IMR-90 (cell line): Measurements from ENCODE around the gene TSC1. TPM values are rescaled to one million over a fixed set of nuclear protein-coding genes. Genes with fewer than 3 reads are reported as not detected.

Source experiments
- ATAC-seq: fragments of 200-7000 bp; cut with Tn5 transposase; 2 replicates; pipeline ENCODE4 v1.9.1; 2020; ENCODE audit warnings: low read depth, mild to moderate bottlenecking, moderate library complexity
- BruUV-seq: library from RNA; stranded (reverse); fragments of 400-500 nt; replicated peaks from 2 replicates; lab custom pipeline; 2021; lab: Mats Ljungman, UMichigan
- CTCF ChIA-PET: fragments of 300-600 bp; formaldehyde crosslinking; extraction: SDS; loops from one replicate; lab custom pipeline; 2021; ENCODE audit warnings: antibody characterized with exemption; lab: Yijun Ruan, JAX
- POLR2A ChIA-PET: fragments of 300-600 bp; sonication (Branson Sonifier 250); formaldehyde crosslinking; loops from one replicate; lab custom pipeline; 2022; ENCODE audit warnings: antibody characterized with exemption; ENCODE audit not compliant: unreplicated experiment; lab: Charles Lee
- DNase-seq: peaks from one replicate; pipeline ENCODE4 v3.0.0; 2013
- H2AFZ ChIP-seq: replicated peaks from 2 replicates; pipeline ENCODE3; 2013; ENCODE audit warnings: low read length, mild to moderate bottlenecking; ENCODE audit not compliant: poor library complexity
- H2AK5ac ChIP-seq: 2 replicates; pipeline ENCODE4 v1.6.1; 2013; ENCODE audit warnings: low read depth, low read length, inconsistent platforms
- H2AK9ac ChIP-seq: replicated peaks from 2 replicates; pipeline ENCODE3; 2013; ENCODE audit warnings: mild to moderate bottlenecking, low read depth, low read length, moderate library complexity; ENCODE audit not compliant: poor library complexity
- H2BK120ac ChIP-seq: 2 replicates; pipeline ENCODE4 v1.6.1; 2013; ENCODE audit warnings: low read depth, low read length, inconsistent platforms
- H2BK15ac ChIP-seq: 3 replicates; pipeline ENCODE4 v1.6.1; 2013; ENCODE audit warnings: low read depth, low read length, inconsistent platforms
- H2BK20ac ChIP-seq: 2 replicates; pipeline ENCODE4 v1.6.1; 2013; ENCODE audit warnings: low read depth, mild to moderate bottlenecking, inconsistent platforms, low read length, moderate library complexity
- H2BK5ac ChIP-seq: 2 replicates; pipeline ENCODE4 v1.6.1; 2013; ENCODE audit warnings: mild to moderate bottlenecking, low read depth, low read length, inconsistent platforms; ENCODE audit not compliant: poor library complexity, severe bottlenecking
- H3K14ac ChIP-seq: replicated peaks from 2 replicates; pipeline ENCODE4 v1.6.1; 2013; ENCODE audit warnings: low read depth, low read length, inconsistent platforms
- H3K18ac ChIP-seq: 2 replicates; pipeline ENCODE4 v1.6.1; 2013; ENCODE audit warnings: low read depth, low read length, control low read depth
- H3K23ac ChIP-seq: 2 replicates; pipeline ENCODE4 v1.6.1; 2013; ENCODE audit warnings: low read depth, low read length, inconsistent platforms
- H3K27ac ChIP-seq: 2 replicates; pipeline ENCODE4 v1.5.1; 2013; ENCODE audit warnings: mild to moderate bottlenecking, control low read depth, low read length; ENCODE audit not compliant: insufficient read depth
- H3K27me3 ChIP-seq: 2 replicates; pipeline ENCODE4 v1.6.1; 2013; ENCODE audit warnings: low read length; ENCODE audit not compliant: control insufficient read depth, insufficient read depth
- H3K36me3 ChIP-seq: 2 replicates; pipeline ENCODE4 v1.6.1; 2013; ENCODE audit warnings: low read length, mixed read lengths; ENCODE audit not compliant: control insufficient read depth, insufficient read depth
- H3K4ac ChIP-seq: 2 replicates; pipeline ENCODE4 v1.6.1; 2013; ENCODE audit warnings: low read depth, low read length, inconsistent platforms
- H3K4me1 ChIP-seq: 2 replicates; pipeline ENCODE4 v1.6.1; 2013; ENCODE audit warnings: low read length, mixed read lengths; ENCODE audit not compliant: control insufficient read depth, insufficient read depth
- H3K4me2 ChIP-seq: 2 replicates; pipeline ENCODE4 v1.6.1; 2013; ENCODE audit warnings: low read depth, mild to moderate bottlenecking, control low read depth, low read length, moderate library complexity
- H3K4me3 ChIP-seq: 2 replicates; pipeline ENCODE4 v1.5.1; 2013; ENCODE audit warnings: low read depth, mild to moderate bottlenecking, control low read depth, low read length, moderate library complexity; ENCODE audit not compliant: insufficient read depth
- H3K56ac ChIP-seq: 2 replicates; pipeline ENCODE4 v1.6.1; 2013; ENCODE audit warnings: low read length, inconsistent platforms; ENCODE audit not compliant: insufficient read depth; ENCODE audit errors: extremely low read depth
- H3K79me1 ChIP-seq, 2 experiments: 2 replicates each; pipeline ENCODE4 v1.6.1; 2013; ENCODE audit warnings: low read length in 2 of 2, inconsistent platforms in 1 of 2, low read depth in 1 of 2
- H3K9ac ChIP-seq: 2 replicates; pipeline ENCODE4 v1.6.1; 2013; ENCODE audit warnings: low read depth, low read length, control low read depth
- H3K9me1 ChIP-seq: 2 replicates; pipeline ENCODE4 v1.6.1; 2013; ENCODE audit warnings: low read length, inconsistent platforms; ENCODE audit not compliant: insufficient read depth
- H3K9me3 ChIP-seq: 2 replicates; pipeline ENCODE4 v1.6.1; 2013; ENCODE audit warnings: low read length; ENCODE audit not compliant: control insufficient read depth, insufficient read depth
- H4K20me1 ChIP-seq: 2 replicates; pipeline ENCODE4 v1.6.1; 2013; ENCODE audit warnings: low read length, inconsistent platforms; ENCODE audit not compliant: insufficient read depth
- H4K5ac ChIP-seq: 2 replicates; pipeline ENCODE4 v1.6.1; 2013; ENCODE audit warnings: mild to moderate bottlenecking, low read depth, low read length, control low read depth
- H4K8ac ChIP-seq, 2 experiments: 2 replicates each; pipeline ENCODE4 v1.6.1; 2013; ENCODE audit warnings: low read depth in 2 of 2, low read length in 2 of 2, control low read depth in 1 of 2, inconsistent platforms in 1 of 2
- H4K91ac ChIP-seq: 2 replicates; pipeline ENCODE4 v1.6.1; 2013; ENCODE audit warnings: low read depth, low read length, inconsistent platforms; ENCODE audit not compliant: insufficient read depth
- BHLHE40 ChIP-seq: fragments of 150-350 bp; IDR thresholded peaks from 2 replicates; pipeline ENCODE4 v1.6.1; 2016; ENCODE audit warnings: mild to moderate bottlenecking, low read depth, low read length
- CEBPB ChIP-seq: IDR thresholded peaks from 2 replicates; pipeline ENCODE4 v1.6.1; 2012; ENCODE audit warnings: low read depth, low read length, improper control_type of control experiment
- CHD1 ChIP-seq: IDR thresholded peaks from 2 replicates; pipeline ENCODE4 v1.6.1; 2012; ENCODE audit warnings: low read depth, low read length, improper control_type of control experiment
- CTCF ChIP-seq: conservative IDR thresholded peaks from 2 replicates; pipeline ENCODE4 v1.5.1; 2012; ENCODE audit warnings: mild to moderate bottlenecking, low read depth, low read length, improper control_type of control experiment
- FOS ChIP-seq: fragments of 150-350 bp; IDR thresholded peaks from 2 replicates; pipeline ENCODE4 v1.6.1; 2016; ENCODE audit warnings: low read depth, low read length
- MAFK ChIP-seq: IDR thresholded peaks from 2 replicates; pipeline ENCODE4 v1.6.1; 2012; ENCODE audit warnings: low read depth, low read length, improper control_type of control experiment
- MAZ ChIP-seq: IDR thresholded peaks from 2 replicates; pipeline ENCODE4 v1.6.1; 2012; ENCODE audit warnings: low read depth, mild to moderate bottlenecking, low read length, improper control_type of control experiment, moderate library complexity, borderline replicate concordance
- MXI1 ChIP-seq: IDR thresholded peaks from 2 replicates; pipeline ENCODE4 v1.6.1; 2012; ENCODE audit warnings: low read depth, mild to moderate bottlenecking, low read length, moderate library complexity, borderline replicate concordance
- NFE2L2 ChIP-seq: fragments of 150-350 bp; IDR thresholded peaks from 2 replicates; pipeline ENCODE4 v1.6.1; 2016; ENCODE audit warnings: low read depth, mild to moderate bottlenecking, low read length
- POLR2A ChIP-seq: IDR thresholded peaks from 2 replicates; pipeline ENCODE4 v1.6.1; 2012; ENCODE audit warnings: mild to moderate bottlenecking, low read depth, low read length
- RAD21 ChIP-seq: IDR thresholded peaks from 2 replicates; pipeline ENCODE4 v1.6.1; 2012; ENCODE audit warnings: low read length, improper control_type of control experiment
- RFX5 ChIP-seq: IDR thresholded peaks from 2 replicates; pipeline ENCODE4 v1.8.0; 2012; ENCODE audit warnings: low read depth, mild to moderate bottlenecking, low read length, moderate library complexity
- SMC3 ChIP-seq: fragments of 150-350 bp; IDR thresholded peaks from 2 replicates; pipeline ENCODE4 v1.6.1; 2016; ENCODE audit warnings: low read depth, mild to moderate bottlenecking, antibody characterized with exemption, low read length, moderate library complexity
- USF2 ChIP-seq: fragments of 150-350 bp; IDR thresholded peaks from 2 replicates; pipeline ENCODE4 v1.6.1; 2017; ENCODE audit warnings: mild to moderate bottlenecking, antibody characterized with exemption, low read length, low read depth
- WGBS, 2 experiments: methylation state at CpG; one replicate each; pipeline versions ENCODE4 v1.1.5 to v1.1.7; 2013; ENCODE audit warnings: missing lambda C conversion rate in 2 of 2; ENCODE audit not compliant: insufficient read length in 1 of 2; ENCODE audit errors: extremely low coverage in 2 of 2; 5-methylcytosine and 5-hydroxymethylcytosine counted together
- dilution Hi-C: fragments of 300-500 bp; cut with HindIII; formaldehyde crosslinking; loops from one replicate; pipeline ENCODE4 v1.14.3; 2018; ENCODE audit warnings: low sequenced_read_pairs; ENCODE audit not compliant: unreplicated experiment
- in situ Hi-C: fragments of 300-500 bp; cut with MboI; formaldehyde crosslinking; loops from 3 replicates; pipeline ENCODE4 v1.14.3; 2019; ENCODE audit warnings: low sequenced_read_pairs, inconsistent platforms, mixed read lengths
- intact Hi-C: fragments of 100-400 bp; cut with micrococcal nuclease; formaldehyde crosslinking; loops from 2 replicates; pipeline ENCODE4 v1.10.0; 2022
- polyA plus RNA-seq, 3 experiments: library from polyadenylated mRNA; depleted of rRNA; stranded (reverse); fragments of >200 nt; gene quantifications; 2 replicates each; pipeline ENCODE4 v1.2.3, GENCODE V29; 2012; ENCODE audit warnings: low replicate concordance in 1 of 3
- total RNA-seq: library from RNA; depleted of rRNA; stranded (reverse); fragments of >200 nt; gene quantifications from 2 replicates; pipeline ENCODE4 v1.2.3, GENCODE V29; 2012
- TF ChIP-seq, protein P1 (sequence below): fragments of 150-350 bp; IDR thresholded peaks from 2 replicates; pipeline ENCODE4 v1.6.1; 2016; ENCODE audit warnings: low read depth, mild to moderate bottlenecking, low read length, moderate library complexity, borderline replicate concordance

The TSC1 gene
- total and polyA plus RNA-seq, 2 of the 4 experiments (the other 2 are of a cell fraction): 25.7 to 56.3 TPM

DNA sequence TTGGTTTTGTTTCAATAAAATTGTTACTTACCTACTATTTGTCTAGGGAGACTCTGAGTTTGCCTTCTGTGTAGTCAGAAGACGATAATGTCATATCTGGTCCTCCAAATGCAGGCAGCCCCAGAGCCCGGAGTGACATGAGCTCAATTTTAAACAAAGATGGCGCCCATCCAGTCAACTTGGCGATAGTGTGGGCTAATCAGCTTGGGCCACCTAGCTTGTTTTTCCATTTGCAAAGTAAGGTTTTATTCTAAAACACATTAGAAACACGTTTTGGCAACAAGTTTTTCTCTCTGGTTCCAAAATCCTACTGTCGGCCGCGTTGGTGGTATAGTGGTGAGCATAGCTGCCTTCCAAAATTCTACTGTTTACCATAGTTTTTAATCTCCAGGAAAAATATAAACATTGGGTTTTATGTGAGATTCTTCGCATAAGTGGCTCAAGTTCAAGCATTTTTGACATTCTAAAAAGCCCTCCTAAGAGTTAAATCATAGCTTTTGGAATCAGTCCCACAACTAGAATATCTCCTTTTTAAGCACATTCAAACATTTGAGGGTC, 13.2 kb downstream of the TSC1 start:
- Histone ChIP-seq H3K14ac (no peak overlapping the region), H3K23ac (peak overlapping the region; percentile 12; the same call in 1 of the 2 replicates), H4K20me1 (peaks cover 14% of the 10 kb centered on the region; the same call in 1 of the 2 replicates), H2AFZ (no peak overlapping the region), H3K4me1 (peaks cover 11% of the 10 kb centered on the region), H3K18ac (peak overlapping the region; percentile 24), H2BK120ac (peak overlapping the region; percentile 72), H4K8ac (peak overlapping the region in 1 of 2 experiments; percentile 51; a peak in 1 of 4 replicates), H3K9me1 (peaks cover 18% of the 10 kb centered on the region), H2AK5ac (peak overlapping the region; percentile 66; the same call in 1 of the 2 replicates), H3K56ac (no peak overlapping the region), H4K91ac (peak overlapping the region; percentile 68), H2AK9ac (no peak overlapping the region), H2BK15ac (no peak overlapping the region; the same call in 2 of the 3 replicates), H2BK5ac (peak overlapping the region; percentile 18), H3K4me3 (no peak overlapping the region), H4K5ac (peak overlapping the region; percentile 60; the same call in 1 of the 2 replicates), H3K36me3 (peaks cover 15% of the 10 kb centered on the region), H3K27me3 (no peaks in the 10 kb centered on the region), H3K9me3 (no peaks in the 10 kb centered on the region), H3K79me1 (peaks cover 36 to 61% of the 10 kb centered on the region in 2 experiments), H3K9ac (peak overlapping the region; percentile 35; the same call in 1 of the 2 replicates), H3K4me2 (peak overlapping the region; percentile 78), H2BK20ac (peak overlapping the region; percentile 82), H3K4ac (peak overlapping the region; percentile 67; the same call in 1 of the 2 replicates), H3K27ac (peak overlapping the region; percentile 97)
- ATAC-seq (peak; percentile 86), DNase-seq (peak; percentile 41)
- intact Hi-C loops: no loop called here
- ChIA-PET CTCF (interaction anchor here (0.6 to 1.3 kb wide), 3 partner anchors 9 to 30 kb away, joined by 3 to 4 read pairs (median 3); no protein-coding TSS in a partner anchor), POLR2A (no interaction called here)
- no TSS peak for BruUV-seq
- dilution Hi-C loops: no loop called here
- 80% methylated on average over 1 of the region's 9 CpGs; no CpG with 5 or more reads in 1 of the 2 experiments for WGBS, 2 experiments
- in situ Hi-C loops: no loop called here
- no peak for TF ChIP-seq RAD21
- TF ChIP-seq MAZ: no peak
- no peak for TF ChIP-seq NFE2L2
- no peak for TF ChIP-seq POLR2A
- TF ChIP-seq BHLHE40: no peak
- no peak for TF ChIP-seq USF2
- no peak for TF ChIP-seq SMC3
- TF ChIP-seq, protein P1, sequence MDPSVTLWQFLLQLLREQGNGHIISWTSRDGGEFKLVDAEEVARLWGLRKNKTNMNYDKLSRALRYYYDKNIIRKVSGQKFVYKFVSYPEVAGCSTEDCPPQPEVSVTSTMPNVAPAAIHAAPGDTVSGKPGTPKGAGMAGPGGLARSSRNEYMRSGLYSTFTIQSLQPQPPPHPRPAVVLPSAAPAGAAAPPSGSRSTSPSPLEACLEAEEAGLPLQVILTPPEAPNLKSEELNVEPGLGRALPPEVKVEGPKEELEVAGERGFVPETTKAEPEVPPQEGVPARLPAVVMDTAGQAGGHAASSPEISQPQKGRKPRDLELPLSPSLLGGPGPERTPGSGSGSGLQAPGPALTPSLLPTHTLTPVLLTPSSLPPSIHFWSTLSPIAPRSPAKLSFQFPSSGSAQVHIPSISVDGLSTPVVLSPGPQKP: no peak
- TF ChIP-seq CHD1: no peak
- TF ChIP-seq RFX5: no peak
- TF ChIP-seq CEBPB: no peak
- no peak for TF ChIP-seq MAFK
- no peak for TF ChIP-seq FOS
- TF ChIP-seq MXI1: no peak
- TF ChIP-seq CTCF: no peak
